HepG2 (cell line): Measurements from ENCODE around the gene ABCC3. TPM values are rescaled to one million over a fixed set of nuclear protein-coding genes. Genes with fewer than 3 reads are reported as not detected.

ENCODE experiments used
- ARID2 ChIP-seq: sonication (generic); formaldehyde crosslinking; IDR thresholded peaks from 2 replicates; pipeline ENCODE4 v1.8.1; 2022; ENCODE audit warnings: mild to moderate bottlenecking, missing genetic modification reagents, borderline replicate concordance
- CHD2 ChIP-seq: IDR thresholded peaks from 2 replicates; pipeline ENCODE4 v1.6.1; 2011; ENCODE audit warnings: low read depth, low read length, improper control_type of control experiment
- GZF1 ChIP-seq: sonication (generic); formaldehyde crosslinking; IDR thresholded peaks from 2 replicates; pipeline ENCODE4 v1.5.1; 2020; ENCODE audit warnings: mild to moderate bottlenecking, missing genetic modification reagents
- HMGA1 ChIP-seq: sonication (generic); formaldehyde crosslinking; conservative IDR thresholded peaks from 2 replicates; pipeline ENCODE4 v1.4.0; 2020; ENCODE audit warnings: missing genetic modification reagents
- KMT2A ChIP-seq: sonication (generic); formaldehyde crosslinking; IDR thresholded peaks from 2 replicates; pipeline ENCODE4 v1.4.0; 2020; ENCODE audit warnings: missing genetic modification reagents
- ONECUT2 ChIP-seq: sonication (generic); formaldehyde crosslinking; IDR thresholded peaks from 2 replicates; pipeline ENCODE4 v1.4.0; 2020; ENCODE audit warnings: missing genetic modification reagents
- POLR2A ChIP-seq, 2 experiments: IDR thresholded peaks; 2 replicates each; pipeline ENCODE4 v1.6.1; 2011; ENCODE audit warnings: low read depth in 2 of 2, low read length in 2 of 2, mild to moderate bottlenecking in 1 of 2, moderate library complexity in 1 of 2; ENCODE audit not compliant: insufficient read depth in 1 of 2
- PRDM10 ChIP-seq: sonication (generic); formaldehyde crosslinking; IDR thresholded peaks from 2 replicates; pipeline ENCODE4 v1.4.0; 2020; ENCODE audit warnings: low read depth, missing genetic modification reagents
- RFX1 ChIP-seq: fragments of 450-650 bp; IDR thresholded peaks from 2 replicates; pipeline ENCODE4 v1.6.1; 2017
- TIGD3 ChIP-seq: sonication (generic); formaldehyde crosslinking; IDR thresholded peaks from 2 replicates; pipeline ENCODE4 v1.5.1; 2020; ENCODE audit warnings: mild to moderate bottlenecking, missing genetic modification reagents, borderline replicate concordance
- ZBTB3 ChIP-seq: sonication (generic); formaldehyde crosslinking; IDR thresholded peaks from 2 replicates; pipeline ENCODE4 v1.4.0; 2020; ENCODE audit warnings: low read depth, mild to moderate bottlenecking, moderate library complexity, missing genetic modification reagents, borderline replicate concordance
- ZFP36L2 ChIP-seq: sonication (generic); formaldehyde crosslinking; IDR thresholded peaks from 2 replicates; pipeline ENCODE4 v1.4.0; 2020; ENCODE audit warnings: missing genetic modification reagents
- ZNF143 ChIP-seq: sonication (generic); formaldehyde crosslinking; IDR thresholded peaks from 2 replicates; pipeline ENCODE4 v1.4.0; 2020; ENCODE audit warnings: missing genetic modification reagents
- ZNF232 ChIP-seq: sonication (generic); formaldehyde crosslinking; IDR thresholded peaks from 2 replicates; pipeline ENCODE4 v1.4.0; 2020; ENCODE audit warnings: missing genetic modification reagents, borderline replicate concordance
- ZNF512 ChIP-seq: sonication (generic); formaldehyde crosslinking; IDR thresholded peaks from 2 replicates; pipeline ENCODE4 v1.4.0; 2020; ENCODE audit warnings: mild to moderate bottlenecking, missing genetic modification reagents
- ZNF513 ChIP-seq: sonication (generic); formaldehyde crosslinking; conservative IDR thresholded peaks from 2 replicates; pipeline ENCODE4 v1.5.0; 2020; ENCODE audit warnings: missing genetic modification reagents
- ZNF552 ChIP-seq: sonication (generic); formaldehyde crosslinking; IDR thresholded peaks from 2 replicates; pipeline ENCODE4 v1.9.0; 2022; ENCODE audit warnings: missing genetic modification reagents, mild to moderate bottlenecking, borderline replicate concordance
- ZNF720 ChIP-seq: sonication (generic); formaldehyde crosslinking; IDR thresholded peaks from 2 replicates; pipeline ENCODE4 v1.4.0; 2020; ENCODE audit warnings: missing genetic modification reagents
- ZNF891 ChIP-seq: sonication (generic); formaldehyde crosslinking; IDR thresholded peaks from 2 replicates; pipeline ENCODE4 v1.5.0; 2020; ENCODE audit warnings: mild to moderate bottlenecking, missing genetic modification reagents
- ZSCAN31 ChIP-seq: sonication (generic); formaldehyde crosslinking; IDR thresholded peaks from 2 replicates; pipeline ENCODE4 v1.5.0; 2020; ENCODE audit warnings: low read depth, mild to moderate bottlenecking, missing genetic modification reagents
- ZZZ3 ChIP-seq: sonication (generic); formaldehyde crosslinking; IDR thresholded peaks from 2 replicates; pipeline ENCODE4 v1.4.0; 2020; ENCODE audit warnings: missing genetic modification reagents, mild to moderate bottlenecking, borderline replicate concordance
- polyA plus RNA-seq, 8 experiments: library from polyadenylated mRNA; depleted of rRNA in 3 of 8; stranded (reverse) in 7 of 8; unstranded in 1 of 8; fragments of >200 nt; fragmentation: Illumina TruSeq in 4 of 8; extraction: Trizol in 4 of 8; gene quantifications; 2 replicates each; pipeline versions ENCODE4 v1.2.1 to v1.2.3, GENCODE V29; 2011 to 2016; ENCODE audit warnings: low read depth in 4 of 8, missing spikeins in 1 of 8, mixed read lengths in 1 of 8; ENCODE audit not compliant: insufficient read depth in 1 of 8
- total RNA-seq, 5 experiments: library from RNA; depleted of rRNA; stranded (reverse); fragments of >200 nt; fragmentation: Illumina TruSeq; extraction: Trizol; gene quantifications; 2 replicates each; pipeline ENCODE4 v1.2.3, GENCODE V29; 2016; ENCODE audit warnings: low read depth in 1 of 5

Gene ABCC3
- total and polyA plus RNA-seq, 2 of the 13 experiments (the other 11 are each of a cell fraction or from before 2014, with no cell fraction given): 25.2 to 50.7 TPM

GRCh38 chr17:50634915-50635731, 442 bp downstream of the ABCC3 start (continued):
- TF ChIP-seq PRDM10: no peak
- TF ChIP-seq ZFP36L2: no peak
- TF ChIP-seq ZSCAN31 (CRISPR knock-in tag): no peak
- TF ChIP-seq TIGD3 (CRISPR knock-in tag): no peak
- TF ChIP-seq ZNF232 (CRISPR knock-in tag): 0 out of 2 replicates have a peak, but pooled peaks have one; percentile 35
- TF ChIP-seq ARID2: no peak
- TF ChIP-seq ZZZ3 (CRISPR knock-in tag): no peak
- no peak for TF ChIP-seq ZNF891 (CRISPR knock-in tag)
- no peak for TF ChIP-seq ZNF720
- no peak for TF ChIP-seq ZNF513
- TF ChIP-seq ZNF143 (CRISPR knock-in tag): no peak
- 0 out of 4 replicates have a peak, but pooled peaks of 1 of the 2 experiments have one; percentile 4 for TF ChIP-seq POLR2A (IDR thresholded peaks at IDR 0.05; ENCODE audit: insufficient read depth in 1 of 2, low read depth in 2 of 2, low read length in 2 of 2)
- no peak for TF ChIP-seq ZNF512 (CRISPR knock-in tag)
- no peak for TF ChIP-seq ZNF552
- no peak for TF ChIP-seq KMT2A (CRISPR knock-in tag)
- 0 out of 2 replicates have a peak, but pooled peaks have one; percentile 7 for TF ChIP-seq CHD2
- no peak for TF ChIP-seq HMGA1
- no peak for TF ChIP-seq RFX1
- no peak for TF ChIP-seq GZF1 (CRISPR knock-in tag)
- TF ChIP-seq ZBTB3 (CRISPR knock-in tag): peak; percentile 28; the same call in 1 of the 2 replicates
- TF ChIP-seq ONECUT2 (CRISPR knock-in tag): no peak
